GM19025 (cell line): Measurements from ENCODE around the gene IQSEC2.

Experiments used
- ATAC-seq: cut with Tn5 transposase; IDR thresholded peaks from one replicate; pipeline ENCODE4 v1.9.1; 2021; ENCODE audit warnings: mild to moderate bottlenecking, low read depth, moderate library complexity; ENCODE audit not compliant: unreplicated experiment

Gene IQSEC2

DNA sequence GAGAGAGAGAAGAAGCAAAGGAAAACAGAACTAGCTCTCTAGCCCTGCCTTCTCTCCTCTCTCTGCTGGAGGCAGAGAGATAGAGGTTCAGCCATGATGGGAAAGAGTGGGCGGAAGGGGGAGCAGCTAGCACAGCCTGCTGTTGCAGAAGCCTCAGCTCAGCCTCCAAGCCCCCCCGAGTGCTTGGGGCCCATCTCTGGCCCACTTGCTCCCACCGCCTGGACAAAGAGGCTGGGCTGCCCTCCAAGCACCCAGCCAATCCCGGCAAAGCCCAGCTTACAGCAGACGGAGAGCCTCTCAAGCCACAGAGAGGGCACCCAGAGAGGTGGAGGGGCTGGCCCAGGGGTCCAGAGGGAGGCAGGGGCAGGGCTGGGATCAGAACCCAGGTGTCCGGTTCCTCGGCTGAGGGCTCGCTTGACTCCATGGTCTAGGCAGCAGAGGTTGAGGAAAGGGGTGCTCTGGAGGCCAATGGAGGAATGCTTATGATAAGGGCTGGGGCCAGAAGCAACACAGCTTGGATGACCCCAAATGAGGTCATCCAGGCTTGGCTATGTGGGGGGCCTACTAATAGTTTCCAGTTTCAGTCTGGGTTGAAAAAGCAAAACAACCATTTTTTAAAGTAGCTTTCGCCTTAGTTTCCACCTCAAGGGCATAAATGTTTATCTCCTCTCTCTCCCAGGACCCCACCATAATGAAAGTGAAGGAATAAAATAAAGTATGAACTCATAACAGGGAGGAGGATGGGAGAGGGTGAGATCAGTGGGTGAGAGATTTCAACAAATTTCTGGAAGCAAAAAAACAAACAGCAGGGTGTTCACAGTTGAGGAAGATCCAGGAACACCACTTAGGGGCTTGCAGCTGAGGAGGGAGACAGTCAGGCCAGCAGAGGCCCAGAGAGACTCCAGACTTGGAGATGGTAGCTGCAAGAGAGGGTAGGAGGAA, 24.9 kb upstream of the IQSEC2 start:
- no peak for ATAC-seq

DNA sequence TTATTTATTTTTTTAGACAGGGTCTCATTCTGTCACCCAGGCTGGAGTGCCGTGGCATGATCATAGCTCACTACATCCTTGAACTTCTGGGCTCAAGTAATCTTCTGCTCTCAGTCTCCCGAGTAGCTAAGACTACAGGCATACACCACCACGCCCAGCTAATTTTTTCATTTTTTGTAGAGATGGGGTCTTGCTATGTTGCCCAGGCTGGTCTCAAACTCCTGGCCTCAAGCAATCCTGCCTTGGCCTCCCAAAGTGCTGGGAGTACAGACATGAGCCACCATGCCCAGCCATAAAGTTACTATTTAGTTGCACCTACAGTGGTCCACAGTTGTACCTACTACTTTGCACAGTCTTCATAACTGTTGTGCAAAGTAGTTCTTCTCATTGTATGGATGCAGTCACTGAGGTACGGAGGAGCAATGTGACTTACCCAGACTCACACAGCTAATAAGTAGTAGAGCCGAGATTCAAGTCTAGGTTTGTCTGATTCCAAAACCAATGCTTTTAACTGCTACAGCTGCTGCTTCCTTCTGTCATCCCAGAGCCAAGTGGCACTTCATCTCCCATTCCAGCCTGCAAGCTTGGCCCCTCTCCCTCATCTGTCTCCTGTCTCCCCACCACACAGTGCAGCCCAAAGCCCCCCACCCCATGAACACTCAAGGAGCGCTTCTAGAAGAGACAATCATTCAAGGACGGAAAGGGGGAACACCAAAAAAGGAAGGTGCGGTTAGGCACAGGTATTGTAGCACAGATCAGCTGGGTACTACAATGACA, 24.0 kb upstream of the IQSEC2 start:
- no peak for ATAC-seq

DNA sequence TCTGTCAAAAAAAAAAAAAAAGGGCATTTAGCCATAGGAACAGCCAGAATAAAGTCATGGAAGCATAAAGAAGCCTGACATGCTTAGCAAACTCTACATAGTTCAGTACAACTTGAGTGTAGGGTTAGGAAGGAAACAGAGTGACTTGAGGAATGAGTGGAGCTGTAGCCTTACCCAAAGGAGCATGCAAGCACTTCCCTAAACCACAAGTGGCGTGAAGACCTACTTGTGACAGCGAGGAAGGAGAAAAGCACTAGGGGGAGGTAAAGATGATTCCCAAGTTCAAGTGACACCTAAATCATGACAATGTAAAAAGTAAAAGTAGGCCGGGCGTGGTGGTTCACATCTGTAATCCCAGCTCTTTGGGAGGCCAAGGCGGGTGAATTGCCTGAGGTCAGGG, 21.8 kb upstream of the IQSEC2 start:
- ATAC-seq, result no peak

DNA sequence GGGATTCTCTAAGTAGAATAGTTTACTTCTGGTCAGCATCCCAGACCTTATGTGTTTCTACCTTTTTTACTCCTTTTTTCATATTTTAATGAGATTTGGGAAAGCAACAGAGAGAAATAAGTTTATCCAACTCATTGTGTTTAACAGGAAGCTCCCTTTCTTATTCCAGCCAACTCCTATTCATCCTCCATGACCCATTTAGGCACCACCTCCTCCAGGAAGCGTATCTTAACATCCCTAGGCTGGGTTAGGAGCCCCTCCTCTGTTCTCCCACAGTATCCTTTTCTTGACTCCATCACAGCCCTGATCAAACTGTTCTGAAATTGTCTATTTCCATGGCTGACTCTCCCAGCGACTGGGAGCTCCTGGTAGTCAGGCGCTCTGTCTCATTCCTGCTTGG, 18.8 kb upstream of the IQSEC2 start:
- ATAC-seq, result no peak

DNA sequence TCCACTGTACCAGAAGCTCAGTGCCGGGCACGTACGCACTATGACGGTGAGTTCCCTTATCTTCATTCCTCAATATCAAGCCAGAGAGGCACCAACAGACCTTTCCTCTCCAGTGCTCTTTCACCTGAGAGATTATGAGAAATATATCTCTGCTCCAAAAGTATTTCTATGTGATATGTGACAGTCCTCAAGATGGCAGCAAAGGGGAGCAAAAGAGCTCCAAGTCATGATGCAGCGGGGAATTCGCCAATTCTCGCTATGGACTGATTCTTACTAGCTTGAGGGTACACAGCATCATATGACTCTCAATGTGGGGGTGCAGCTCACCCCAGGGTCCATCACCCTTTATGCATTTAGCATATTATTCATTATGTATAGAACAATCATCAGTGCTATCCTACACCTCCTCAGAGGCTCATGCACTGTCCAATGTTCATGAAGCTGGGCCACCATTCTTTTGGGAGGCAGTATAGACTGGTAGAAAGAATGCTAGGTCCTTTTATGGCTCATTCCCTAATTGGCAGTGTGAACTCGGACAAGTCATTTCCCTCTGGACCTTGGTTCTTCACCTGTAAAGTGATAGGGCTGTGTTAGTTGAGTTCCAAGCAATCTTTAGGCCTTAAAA, 12.8 kb upstream of the IQSEC2 start:
- ATAC-seq, result no peak

DNA sequence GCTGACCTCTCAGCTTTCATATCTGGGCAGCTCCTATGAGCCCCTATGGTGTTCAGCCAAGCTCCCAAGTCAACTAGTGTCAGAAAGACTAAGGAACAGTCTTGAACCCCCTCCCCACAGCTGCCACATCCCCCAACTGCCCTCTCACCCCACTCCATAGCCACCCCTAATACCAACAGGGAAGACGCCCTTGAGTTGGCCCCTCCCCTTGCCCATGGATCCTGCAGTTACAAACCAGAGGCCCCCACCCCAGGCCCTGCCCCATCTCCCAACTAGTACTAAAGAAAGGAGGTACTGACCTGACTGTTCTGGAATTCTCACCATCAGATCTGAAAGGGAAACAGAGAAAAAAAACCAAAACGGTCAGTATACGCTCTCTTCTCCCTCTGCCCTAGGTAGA, 10.2 kb upstream of the IQSEC2 start:
- no peak for ATAC-seq

DNA sequence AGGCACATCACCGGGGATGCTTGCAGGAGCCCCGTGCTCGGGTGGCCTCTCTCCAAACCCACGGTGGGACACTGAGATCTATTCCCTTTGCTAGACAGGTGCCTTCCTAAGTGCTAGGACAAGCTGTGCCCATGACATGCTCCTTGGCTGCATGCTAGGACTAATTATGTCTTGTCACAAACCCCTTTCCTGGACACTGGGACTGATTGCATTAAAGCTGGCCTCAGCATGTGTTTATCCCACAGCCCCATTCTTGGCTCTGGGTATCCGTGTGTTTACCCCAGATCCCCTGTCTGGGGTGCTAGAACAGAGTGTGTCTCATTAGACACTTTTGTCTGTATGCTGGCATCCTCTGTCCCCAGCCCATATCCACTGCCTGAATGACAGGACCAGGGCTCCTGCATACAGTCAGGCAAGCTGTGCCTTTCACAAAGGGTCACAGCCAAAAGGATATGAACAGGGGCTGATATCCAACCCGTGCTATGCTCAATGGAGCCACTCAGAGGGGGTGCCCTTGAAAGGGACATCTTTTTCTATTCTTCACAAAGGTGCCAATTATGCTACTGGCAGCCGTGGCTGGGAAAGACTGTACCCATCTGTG, 9.2 kb upstream of the IQSEC2 start:
- no peak for ATAC-seq

DNA sequence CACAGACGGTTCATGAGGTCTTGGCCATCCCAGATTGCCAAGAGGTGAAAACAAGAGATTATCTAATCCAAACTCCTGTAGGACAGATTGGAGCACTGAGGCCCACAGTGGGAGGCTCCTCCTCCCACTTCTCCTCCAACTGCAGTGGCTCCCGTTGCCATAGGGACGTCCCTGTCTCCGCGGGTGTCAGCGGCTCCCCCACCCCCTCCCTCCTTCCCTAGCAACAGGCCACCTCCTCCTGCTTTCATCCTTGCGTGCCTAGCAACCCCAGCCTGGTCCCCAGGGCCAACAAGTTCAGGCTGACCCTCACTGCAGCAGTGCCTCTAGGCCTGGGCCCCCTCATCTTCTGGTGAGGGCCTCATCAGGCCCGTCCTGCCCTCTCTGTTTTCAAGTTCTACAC, 6.8 kb upstream of the IQSEC2 start:
- ATAC-seq, result no peak

DNA sequence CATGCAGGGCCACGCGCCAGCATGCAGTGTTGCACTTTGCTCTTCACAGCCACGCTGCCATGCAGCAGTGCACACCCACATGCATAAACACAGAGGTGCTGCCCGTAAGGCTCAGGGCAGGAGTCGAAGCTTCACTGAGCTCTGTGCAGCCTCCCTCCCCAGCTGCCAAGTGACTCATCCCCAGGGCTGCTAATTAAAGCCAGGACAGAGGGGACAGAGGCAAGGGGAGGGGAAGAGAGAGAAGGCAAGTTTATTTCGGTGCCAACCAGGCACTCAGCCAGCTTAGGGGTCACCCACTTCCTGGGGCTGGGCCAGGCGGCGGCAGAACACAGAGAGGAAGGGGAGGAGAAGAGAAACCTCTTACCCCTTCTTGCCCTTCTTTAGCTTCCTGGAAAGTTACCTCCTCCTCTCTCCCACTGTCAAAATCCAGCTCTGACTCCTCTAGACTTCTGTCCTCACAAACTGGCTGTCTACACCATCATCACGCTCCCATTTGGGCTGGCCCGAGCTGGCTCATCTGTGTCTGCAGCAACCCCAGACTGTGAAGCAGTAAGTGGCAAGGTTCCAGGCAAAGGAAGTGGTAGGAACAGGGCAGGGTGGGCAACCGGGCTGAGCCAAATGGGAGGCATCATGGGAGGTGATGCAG, 6.2 kb upstream of the IQSEC2 start:
- ATAC-seq, result no peak

DNA sequence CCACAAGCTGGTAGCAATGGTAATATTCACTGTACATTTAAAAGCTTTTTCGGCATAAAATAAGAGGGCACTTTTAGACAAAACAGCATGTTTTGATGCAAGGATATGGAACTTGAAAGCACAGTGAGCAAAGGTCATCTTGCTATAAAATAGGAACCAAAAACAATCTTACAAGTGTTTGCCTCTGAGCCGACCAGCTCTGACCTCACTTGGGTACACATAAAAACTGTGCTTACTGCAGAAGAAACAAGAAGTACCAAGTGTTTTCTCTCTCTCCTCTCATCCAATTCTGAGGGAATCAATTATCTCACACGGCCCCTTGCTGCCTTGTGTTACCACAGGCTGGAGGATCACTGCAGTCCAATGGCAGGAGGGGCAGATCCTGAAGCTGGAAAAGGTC, 4.8 kb upstream of the IQSEC2 start:
- no peak for ATAC-seq

DNA sequence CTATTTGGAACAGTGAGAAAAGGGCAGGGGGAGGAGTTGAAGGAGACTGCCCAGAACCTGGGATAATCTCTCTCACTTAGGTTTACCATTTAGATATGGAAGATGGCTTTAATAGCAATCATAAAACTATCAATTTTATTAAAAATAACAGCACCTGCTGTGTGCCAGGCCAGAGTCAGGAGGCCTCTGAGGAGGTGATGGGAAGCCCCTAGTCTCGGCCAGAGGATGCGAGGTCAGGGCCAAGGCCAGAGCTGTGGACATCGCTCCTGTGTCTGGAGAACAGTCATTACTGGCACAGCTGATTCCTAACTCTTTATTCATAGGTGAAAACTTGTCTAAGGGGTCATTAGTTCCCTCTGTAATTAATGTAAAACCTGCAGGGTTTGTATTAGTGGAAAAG, 4.2 kb upstream of the IQSEC2 start:
- ATAC-seq, result no peak

DNA sequence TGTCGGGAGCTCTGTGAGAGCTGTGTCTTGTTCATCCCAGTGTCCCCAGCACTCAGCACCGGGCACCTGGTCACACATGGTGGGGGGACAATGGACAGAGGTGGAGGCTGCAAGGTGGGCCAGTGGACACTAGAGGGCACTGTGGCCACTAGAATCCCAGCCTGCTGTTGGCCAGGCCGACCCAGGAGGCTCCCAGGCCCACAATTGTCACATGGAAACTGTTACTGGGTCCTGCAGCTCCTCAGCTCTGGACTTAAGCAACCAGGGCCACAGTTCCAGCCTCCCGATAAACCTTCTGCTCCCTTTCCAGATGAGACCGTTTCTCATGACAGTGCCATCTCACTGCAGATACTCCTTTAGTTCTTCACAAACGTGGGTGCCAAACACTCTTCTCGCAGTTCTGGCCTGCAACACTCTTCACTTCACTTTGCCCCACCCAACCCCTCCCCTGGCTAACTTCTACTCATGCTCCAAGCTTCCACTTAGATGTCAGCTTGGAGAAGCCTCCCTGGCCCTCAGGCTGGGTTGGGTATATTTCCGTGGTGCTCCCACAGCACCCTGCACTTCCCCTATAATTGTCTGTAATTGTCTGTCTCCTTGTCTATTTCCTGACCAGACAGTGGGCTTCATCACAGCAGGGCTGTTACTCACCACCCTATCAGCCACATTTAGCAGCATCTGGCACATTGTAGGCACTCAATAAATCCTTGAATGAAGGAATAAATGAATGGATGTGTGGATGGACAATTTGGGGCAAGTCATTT, 3.5 kb upstream of the IQSEC2 start:
- ATAC-seq, result no peak

DNA sequence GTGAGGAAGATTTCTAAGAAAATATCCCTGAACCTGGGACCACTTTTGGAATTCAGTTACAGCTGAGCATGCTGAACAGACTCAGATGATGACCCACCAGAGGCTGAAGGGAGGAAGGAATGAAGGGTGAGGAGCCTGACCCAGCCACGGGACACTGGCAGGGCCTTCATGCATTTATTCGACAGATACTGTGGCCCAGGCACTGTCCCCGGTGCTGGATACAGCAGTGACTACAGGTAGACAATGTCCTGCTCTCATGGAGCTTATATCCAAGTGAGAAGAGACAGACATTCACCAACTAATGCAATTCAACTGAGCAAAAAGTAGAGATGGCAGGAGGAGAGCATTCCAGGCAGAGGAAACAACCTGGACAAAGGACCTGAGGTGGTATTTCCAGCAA, 2.2 kb upstream of the IQSEC2 start:
- no peak for ATAC-seq

DNA sequence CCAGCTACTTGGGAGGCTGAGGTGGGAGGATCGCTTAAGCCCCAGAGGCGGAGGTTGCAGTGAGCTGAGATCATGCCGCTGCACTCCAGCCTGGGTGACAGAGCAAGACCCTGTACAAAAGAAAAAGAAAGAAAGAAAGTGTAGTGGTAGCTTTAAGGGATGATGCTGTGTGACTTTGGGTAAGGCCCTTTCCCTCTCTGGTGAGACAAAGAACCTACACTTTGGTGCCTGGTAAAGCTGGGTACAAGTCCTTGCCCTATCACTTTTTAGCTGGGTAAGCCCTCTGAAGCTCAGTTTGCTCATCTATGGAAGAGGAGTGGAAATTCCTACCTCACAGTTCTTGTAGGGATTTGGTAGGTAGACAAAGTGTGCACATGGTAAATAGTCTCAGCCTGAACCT, 1.7 kb upstream of the IQSEC2 start:
- ATAC-seq, result no peak

DNA sequence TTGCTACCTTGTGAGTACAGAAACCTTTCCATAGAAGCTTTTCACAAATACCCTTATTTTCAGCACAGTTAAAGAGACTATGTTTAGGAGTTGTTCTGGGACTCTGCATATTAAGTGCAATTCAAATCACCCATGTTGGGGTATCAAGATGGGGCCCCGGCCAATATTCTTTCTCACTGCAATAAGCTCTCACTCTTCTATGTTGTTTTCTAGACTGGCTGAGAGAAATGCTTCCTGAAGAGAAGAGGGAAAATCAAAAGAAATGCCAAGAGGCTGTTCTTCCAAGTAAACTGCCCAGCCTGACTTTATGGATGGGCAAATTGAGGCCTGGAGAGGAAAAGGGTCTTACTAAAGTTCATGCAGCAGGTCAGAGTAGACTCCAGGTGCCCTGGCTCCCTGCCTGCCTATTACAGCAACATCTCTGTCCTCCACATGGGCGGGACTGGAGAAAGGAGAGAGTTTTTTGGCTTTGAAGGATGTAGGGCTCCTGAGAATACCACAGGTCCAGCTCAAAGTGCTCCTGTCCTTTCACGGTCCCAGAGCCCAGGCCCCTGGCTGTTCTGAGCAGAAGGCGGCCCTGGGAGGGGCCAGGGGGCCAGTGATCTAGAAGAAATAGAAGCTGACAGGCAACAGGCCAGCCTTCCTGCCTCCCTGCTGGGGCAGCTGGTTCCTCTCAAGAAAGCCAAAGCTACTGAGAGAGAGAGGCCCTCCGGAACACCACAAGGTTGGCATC, 745 bp upstream of the IQSEC2 start:
- no peak for ATAC-seq

DNA sequence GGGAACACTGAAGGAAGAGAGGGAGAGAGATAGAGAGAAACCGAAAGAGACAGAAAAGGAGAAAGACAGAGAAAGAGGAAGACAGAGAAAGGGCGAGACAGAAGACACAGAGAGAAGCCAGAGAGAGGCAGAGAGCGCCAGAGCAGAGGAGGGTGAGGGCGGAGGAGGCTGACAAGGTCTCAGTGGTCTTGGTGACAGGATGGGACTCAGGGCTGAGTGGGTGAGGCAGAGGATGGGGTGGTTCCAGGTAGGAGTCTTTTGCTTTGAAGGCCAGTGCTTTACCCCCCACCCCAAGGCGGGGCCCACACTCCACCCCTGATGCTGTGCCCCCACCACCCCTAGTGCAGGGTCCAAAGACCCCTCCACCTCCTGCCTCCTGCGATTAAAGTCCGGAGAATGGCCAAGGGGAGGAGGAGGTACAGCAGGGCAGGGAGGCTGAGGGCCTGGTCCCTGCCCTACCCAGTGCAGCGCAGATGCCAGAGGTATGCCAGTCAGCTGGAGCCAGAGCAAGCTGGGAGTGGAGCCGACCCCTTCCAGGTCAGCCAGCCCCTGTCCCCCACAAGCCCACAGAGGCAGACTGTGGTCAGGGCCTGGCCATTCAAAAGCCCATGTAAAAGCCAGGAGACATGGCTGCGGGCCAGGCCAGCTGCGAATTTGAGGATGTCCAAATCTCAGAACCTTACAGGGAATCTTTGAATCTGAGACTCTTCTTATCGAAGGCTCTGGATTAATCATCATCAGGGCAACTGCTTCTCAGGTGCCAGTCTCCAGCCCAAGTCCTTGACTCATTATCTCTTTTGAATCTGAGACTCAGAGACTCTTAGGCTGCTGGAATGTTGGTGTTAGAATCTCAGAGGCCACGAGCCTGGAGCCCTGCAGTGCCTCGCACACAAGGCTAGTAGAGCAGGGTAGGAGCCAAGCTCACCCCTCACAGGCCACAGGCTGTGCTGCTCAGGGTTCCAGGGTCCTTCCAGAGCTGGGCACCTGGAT, 758 bp downstream of the IQSEC2 start:
- ATAC-seq, result no peak

DNA sequence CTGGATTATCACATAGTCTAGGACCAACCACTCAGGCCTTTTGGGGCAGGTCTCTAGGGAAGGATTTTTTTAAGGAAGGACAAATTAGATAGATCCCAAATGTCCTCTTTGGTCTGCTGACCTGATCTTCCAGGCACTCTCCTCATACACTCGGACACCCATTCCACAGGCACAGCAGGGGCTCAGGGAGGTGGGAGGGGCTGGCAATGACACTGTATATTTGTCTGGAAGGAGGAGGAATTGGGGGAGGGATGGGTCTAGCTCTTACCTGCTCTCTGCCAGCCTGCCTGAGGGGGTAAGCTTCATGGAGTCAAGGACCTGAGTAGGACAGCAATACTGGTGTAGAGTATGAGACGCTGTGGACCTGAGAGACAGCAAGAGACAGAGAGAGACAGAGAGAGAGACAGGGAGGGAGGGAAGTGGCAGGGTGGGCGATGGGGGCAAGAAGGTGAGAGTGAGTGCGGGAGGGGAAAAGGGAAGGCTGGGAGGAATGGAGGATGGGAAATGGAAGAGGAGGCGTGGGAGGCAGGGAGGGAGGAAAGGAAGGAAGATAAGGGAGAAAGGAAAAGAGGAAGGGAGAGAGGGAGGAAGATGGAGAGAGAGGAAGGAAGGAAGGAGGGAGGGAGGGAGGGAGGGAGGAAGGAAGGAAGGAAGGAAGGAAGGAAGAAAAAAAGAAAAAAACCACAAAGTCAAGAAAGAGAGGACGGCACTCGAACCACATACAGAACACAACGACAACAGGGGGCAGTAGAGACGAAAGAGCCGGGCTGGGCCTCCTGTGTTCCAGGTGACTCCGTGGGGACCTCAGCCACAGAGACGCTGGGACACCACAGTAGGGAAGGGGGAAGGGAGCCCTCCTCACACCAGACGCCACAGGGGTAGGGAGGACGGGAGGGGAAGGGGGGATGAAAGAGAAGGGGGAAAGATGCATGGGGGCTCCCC, 1.8 kb downstream of the IQSEC2 start:
- ATAC-seq, result no peak
